Uterus (tissue), 2 donors: ENCODE measurements around the gene ZNF512B.

Source experiments
- CTCF ChIP-seq, 4 experiments: fragments of 200-600 bp in 2 of 4; fragments of 450-650 bp in 2 of 4; sonication (generic) in 2 of 4; IDR thresholded peaks; one replicate each; pipeline ENCODE4 v1.5.1; 2016 to 2019; ENCODE audit warnings: antibody characterized with exemption in 4 of 4, mild to moderate bottlenecking in 2 of 4, moderate library complexity in 1 of 4
- POLR2A ChIP-seq, 2 donors: fragments of 450-650 bp; IDR thresholded peaks; one replicate each; pipeline ENCODE4 v1.6.1; 2016; ENCODE audit warnings: antibody characterized with exemption in 2 of 2, mild to moderate bottlenecking in 1 of 2, moderate library complexity in 1 of 2

- TF ChIP-seq CTCF (IDR thresholded peaks at IDR 0.05) (no peak), POLR2A (IDR thresholded peaks at IDR 0.05) (no peak)
Measured at GRCh38 chr20:63915471-63915870, 54.3 kb downstream of the ZNF512B start.
